AG04450 (cell line): Measurements from ENCODE around the gene CHAF1A. TPM values are rescaled to one million over a fixed set of nuclear protein-coding genes. Genes with fewer than 3 reads are reported as not detected.

Source experiments
- CTCF ChIA-PET: fragments of 300-600, 350-600 bp; formaldehyde crosslinking; extraction: SDS; loops from one replicate; lab custom pipeline; 2022; ENCODE audit warnings: antibody characterized with exemption, inconsistent platforms; lab: Charles Lee
- POLR2A ChIA-PET: fragments of 350-600 bp; formaldehyde crosslinking; extraction: SDS; loops from one replicate; lab custom pipeline; 2021; ENCODE audit warnings: antibody characterized with exemption, inconsistent platforms; lab: Yijun Ruan, JAX
- DNase-seq: peaks from one replicate; pipeline ENCODE4 v3.0.0-alpha.2; 2011; ENCODE audit warnings: low read depth, low spot score
- H3K27ac ChIP-seq: one replicate; pipeline ENCODE4 v1.5.1; 2012; ENCODE audit warnings: low read depth, low read length, control low read depth
- H3K27me3 ChIP-seq: one replicate; pipeline ENCODE4 v1.6.0; 2012; ENCODE audit warnings: low read length; ENCODE audit not compliant: control insufficient read depth, insufficient read depth
- H3K4me3 ChIP-seq: 2 replicates; pipeline ENCODE4 v1.5.1; 2011; ENCODE audit warnings: mild to moderate bottlenecking, low read depth, low read length, control low read depth
- H3K9me3 ChIP-seq: 2 replicates; pipeline ENCODE4 v1.5.1; 2012; ENCODE audit warnings: low read length; ENCODE audit not compliant: control insufficient read depth, insufficient read depth
- polyA plus RNA-seq: library from polyadenylated mRNA; depleted of rRNA; stranded (reverse); fragments of >200 nt; gene quantifications from 2 replicates; pipeline ENCODE4 v1.2.3, GENCODE V29; 2011
- TF ChIP-seq, protein P1 (sequence below): IDR thresholded peaks from 2 replicates; pipeline ENCODE4 v1.5.1; 2011; ENCODE audit warnings: low read depth, low read length, control low read depth, inconsistent platforms

The CHAF1A gene
- polyA plus RNA-seq, 1 experiment, result 5.0 TPM

DNA sequence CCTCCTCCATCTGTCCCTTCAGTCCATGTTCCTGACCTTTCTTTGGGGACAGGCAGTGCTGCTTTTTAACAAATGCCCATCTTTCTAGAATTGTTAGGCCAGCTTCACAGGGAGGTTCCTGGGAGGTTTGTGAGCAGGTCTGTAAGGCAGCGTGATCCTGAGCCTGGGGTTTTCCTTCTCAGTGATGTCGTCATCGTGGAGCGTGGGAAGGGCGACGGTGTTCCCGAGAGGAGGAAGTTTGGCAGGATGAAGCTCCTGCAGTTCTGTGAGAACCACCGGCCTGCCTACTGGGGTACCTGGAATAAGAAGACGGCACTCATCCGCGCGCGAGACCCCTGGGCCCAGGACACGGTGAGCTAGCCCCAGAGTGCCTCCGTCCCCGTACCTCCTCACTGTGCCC, 26.8 kb downstream of the CHAF1A start:
- no peaks in the 10 kb centered on the region for H3K27me3 ChIP-seq
- peak; percentile 13 for DNase-seq
- H3K9me3 ChIP-seq, result no peaks in the 10 kb centered on the region
- CTCF ChIA-PET, result interaction anchor here (1.2 kb wide), 1 partner anchor 27 kb away, joined by 3 read pairs; the partner anchor contains the start of gene CHAF1A
- TF ChIP-seq, protein P1, sequence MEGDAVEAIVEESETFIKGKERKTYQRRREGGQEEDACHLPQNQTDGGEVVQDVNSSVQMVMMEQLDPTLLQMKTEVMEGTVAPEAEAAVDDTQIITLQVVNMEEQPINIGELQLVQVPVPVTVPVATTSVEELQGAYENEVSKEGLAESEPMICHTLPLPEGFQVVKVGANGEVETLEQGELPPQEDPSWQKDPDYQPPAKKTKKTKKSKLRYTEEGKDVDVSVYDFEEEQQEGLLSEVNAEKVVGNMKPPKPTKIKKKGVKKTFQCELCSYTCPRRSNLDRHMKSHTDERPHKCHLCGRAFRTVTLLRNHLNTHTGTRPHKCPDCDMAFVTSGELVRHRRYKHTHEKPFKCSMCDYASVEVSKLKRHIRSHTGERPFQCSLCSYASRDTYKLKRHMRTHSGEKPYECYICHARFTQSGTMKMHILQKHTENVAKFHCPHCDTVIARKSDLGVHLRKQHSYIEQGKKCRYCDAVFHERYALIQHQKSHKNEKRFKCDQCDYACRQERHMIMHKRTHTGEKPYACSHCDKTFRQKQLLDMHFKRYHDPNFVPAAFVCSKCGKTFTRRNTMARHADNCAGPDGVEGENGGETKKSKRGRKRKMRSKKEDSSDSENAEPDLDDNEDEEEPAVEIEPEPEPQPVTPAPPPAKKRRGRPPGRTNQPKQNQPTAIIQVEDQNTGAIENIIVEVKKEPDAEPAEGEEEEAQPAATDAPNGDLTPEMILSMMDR, result no peak
- POLR2A ChIA-PET, result interaction anchor here (0.6 to 1.3 kb wide), 5 partner anchors 14 to 87 kb away, joined by 3 to 10 read pairs (median 5); no protein-coding TSS in a partner anchor
- no peak overlapping the region for H3K4me3 ChIP-seq
- H3K27ac ChIP-seq, result peak overlapping the region; percentile 52

DNA sequence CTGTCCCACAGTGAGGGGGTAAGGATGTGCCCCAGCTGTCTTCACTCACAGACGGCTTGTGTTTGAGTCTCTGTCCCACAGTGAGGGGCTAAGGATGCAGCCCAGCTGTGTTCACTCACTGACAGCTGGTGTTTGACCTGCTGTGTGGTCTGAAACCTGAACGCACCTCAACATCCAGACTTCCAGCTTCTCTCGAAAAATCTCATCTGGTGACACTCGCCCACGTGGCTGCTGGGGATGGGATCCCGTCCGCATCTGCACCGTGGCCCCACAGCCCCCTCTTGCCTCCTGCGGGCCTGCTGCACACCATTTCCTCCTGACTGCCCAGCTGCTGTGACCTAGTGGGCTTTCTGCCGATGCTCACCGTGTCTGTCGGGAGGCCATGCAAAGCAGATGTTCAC, 27.3 kb downstream of the CHAF1A start:
- Histone ChIP-seq H3K9me3 (no peaks in the 10 kb centered on the region), H3K4me3 (no peak overlapping the region), H3K27me3 (no peaks in the 10 kb centered on the region), H3K27ac (peak overlapping the region; percentile 52)
- TF ChIP-seq, protein P1, result no peak
- ChIA-PET CTCF (interaction anchor here (1.2 kb wide), 1 partner anchor 27 kb away, joined by 3 read pairs; the partner anchor contains the start of gene CHAF1A), POLR2A (interaction anchor here (0.6 to 1.3 kb wide), 5 partner anchors 15 to 87 kb away, joined by 3 to 10 read pairs (median 5); no protein-coding TSS in a partner anchor)
- DNase-seq, result peak; percentile 23

DNA sequence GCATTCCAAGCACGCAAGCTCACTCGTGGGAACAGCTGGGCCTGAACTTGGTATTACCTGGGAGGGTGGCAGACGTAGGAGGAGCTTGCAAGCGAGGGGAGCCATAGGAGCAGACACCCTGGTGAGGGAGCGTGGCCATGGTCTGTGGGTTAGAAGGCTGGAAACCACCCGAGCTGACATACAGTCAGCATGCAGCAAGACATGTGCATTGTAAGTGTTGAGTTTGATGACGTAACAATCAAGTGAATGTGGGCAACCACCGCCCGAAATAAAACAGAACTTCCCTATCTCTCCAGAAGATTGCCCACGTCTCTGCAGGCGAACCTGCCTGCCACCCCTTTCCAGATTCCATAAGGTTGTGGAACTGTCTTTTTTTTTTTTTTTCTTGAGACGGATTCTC, 28.3 kb downstream of the CHAF1A start:
- TF ChIP-seq, protein P1, result no peak
- H3K9me3 ChIP-seq, result no peaks in the 10 kb centered on the region
- no peak overlapping the region for H3K27ac ChIP-seq
- no peaks in the 10 kb centered on the region for H3K27me3 ChIP-seq
- DNase-seq, result no peak
- no peak overlapping the region for H3K4me3 ChIP-seq
- ChIA-PET POLR2A (no interaction called here), CTCF (no interaction called here)

GRCh38 chr19:4431296-4431695, 28.9 kb downstream of the CHAF1A start:
- TF ChIP-seq, protein P1, result no peak
- no peaks in the 10 kb centered on the region for H3K27me3 ChIP-seq
- no peak overlapping the region for H3K27ac ChIP-seq
- no peak overlapping the region for H3K4me3 ChIP-seq
- ChIA-PET CTCF (no interaction called here), POLR2A (no interaction called here)
- no peak for DNase-seq
- no peaks in the 10 kb centered on the region for H3K9me3 ChIP-seq

GRCh38 chr19:4431808-4432674, 29.6 kb downstream of the CHAF1A start:
- TF ChIP-seq, protein P1, result no peak
- ChIA-PET POLR2A (no interaction called here), CTCF (no interaction called here)
- DNase-seq, result no peak
- Histone ChIP-seq H3K4me3 (no peak overlapping the region), H3K9me3 (no peaks in the 10 kb centered on the region), H3K27ac (no peak overlapping the region), H3K27me3 (no peaks in the 10 kb centered on the region)
